NOMO-1 (cell line): ENCODE results near the gene VWA8.
"Not testable (repeated sequence)": the region's sequence is repeated elsewhere in the genome, so short reads cannot be mapped to it uniquely, and the experiment has no call there.

Experiments used
- DNase-seq, 2 experiments: peaks; one replicate each; lab custom pipeline; 2025; ENCODE audit not compliant: unreplicated experiment in 2 of 2; lab: John Stamatoyannopoulos, UW

Gene VWA8

GRCh38 chr13:41652735-41653361 is 308.1 kb downstream of the VWA8 start:
- peak in 1 of 2 experiments; percentile 59 for DNase-seq

- peak; percentile 7 to 21 for DNase-seq
Measured at GRCh38 chr13:41651413-41652058, 309.4 kb downstream of the VWA8 start.

DNA sequence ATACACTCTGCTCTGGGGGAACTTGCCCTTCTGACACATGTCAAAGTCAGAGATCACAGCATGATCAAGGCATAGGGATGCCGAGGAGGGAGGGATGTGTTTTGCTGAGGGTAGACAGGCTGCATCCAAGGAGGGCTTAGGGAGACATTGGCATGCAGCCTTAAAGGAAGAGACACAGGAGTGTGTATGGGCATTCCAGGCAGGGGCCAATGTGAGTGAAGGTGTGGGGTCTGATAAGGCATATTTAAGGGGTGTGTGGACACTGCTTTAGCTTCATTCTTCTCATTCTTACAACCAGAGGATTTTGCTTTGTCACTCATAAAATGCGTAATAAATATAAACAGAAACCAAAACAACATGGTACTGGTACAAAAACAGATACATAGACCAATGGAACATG is 310.2 kb downstream of the VWA8 start:
- DNase-seq = no peak

- no peak for DNase-seq
Measured at GRCh38 chr13:41649659-41650058, 311.2 kb downstream of the VWA8 start.

GRCh38 chr13:41648314-41648935 is 312.5 kb downstream of the VWA8 start:
- DNase-seq = no peak

DNA sequence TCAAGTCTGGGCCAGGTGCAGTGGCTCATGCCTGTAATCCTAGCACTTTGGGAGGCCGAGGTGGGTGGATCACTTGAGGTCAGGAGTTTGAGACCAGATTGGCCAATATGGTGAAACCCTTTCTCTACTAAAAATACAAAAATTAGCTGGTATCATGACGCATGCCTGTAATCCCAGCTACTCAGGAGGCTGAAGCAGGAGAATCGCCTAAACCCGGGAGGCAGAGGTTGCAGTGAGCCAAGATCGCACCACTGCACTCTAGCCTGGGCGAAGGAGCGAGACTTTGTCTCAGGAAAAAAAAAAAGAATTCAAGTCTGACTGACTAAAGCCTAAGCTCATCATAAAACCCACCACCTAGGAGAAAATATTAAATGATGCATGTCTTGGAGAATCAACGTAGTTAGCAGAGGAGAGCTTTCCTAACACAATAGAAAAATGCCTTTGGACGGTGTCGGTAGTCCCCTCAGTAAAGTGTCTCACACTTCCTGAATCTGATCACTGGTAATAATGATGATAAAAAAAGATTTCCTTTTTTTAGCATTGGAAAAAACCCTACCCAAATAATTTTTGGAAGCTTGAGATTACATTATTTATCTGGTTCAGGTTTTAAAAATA is 313.1 kb downstream of the VWA8 start:
- not testable (repeated sequence) for DNase-seq

- peak; percentile 40 to 63 for DNase-seq
Measured at GRCh38 chr13:41645331-41645730, 315.6 kb downstream of the VWA8 start.

DNA sequence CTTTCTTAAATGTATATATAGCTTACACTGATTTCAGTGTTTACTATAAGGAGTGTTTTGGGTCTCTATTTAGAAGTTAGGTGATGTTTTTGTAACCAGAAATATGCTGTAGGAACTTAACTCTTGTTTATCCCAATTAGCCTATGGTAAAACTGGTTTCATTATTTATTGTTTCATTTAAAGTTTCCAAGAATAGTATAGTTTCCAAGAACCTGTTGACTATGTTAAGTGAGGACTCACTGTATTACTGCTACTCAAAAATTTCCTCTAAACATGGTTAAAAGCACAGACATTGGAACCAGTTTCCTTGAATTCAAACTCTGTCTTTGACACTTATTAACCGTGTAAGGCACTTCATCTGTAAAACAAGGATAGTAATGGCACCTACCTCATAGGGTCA is 316.2 kb downstream of the VWA8 start:
- no peak for DNase-seq

DNA sequence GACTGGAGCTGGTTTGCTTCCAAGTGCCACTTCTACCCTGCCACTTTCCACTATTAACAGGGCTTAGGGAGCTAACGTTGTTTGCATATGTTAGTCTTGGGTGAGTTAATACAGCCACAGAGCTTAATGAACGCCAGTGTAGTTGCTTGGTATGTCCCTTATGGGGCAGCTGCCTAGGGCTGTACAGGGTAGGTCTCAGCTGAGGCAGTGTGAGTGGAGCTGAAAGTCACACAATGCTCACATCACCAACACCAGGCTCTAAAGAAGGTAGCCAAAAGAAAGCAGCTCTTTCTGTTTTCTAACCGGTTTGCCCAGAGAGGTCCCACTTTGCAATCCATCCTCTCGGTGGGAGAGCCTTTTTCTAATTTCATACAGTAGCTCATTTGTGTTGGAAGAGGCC is 317.4 kb downstream of the VWA8 start:
- no peak for DNase-seq

GRCh38 chr13:41641961-41642360 is 318.9 kb downstream of the VWA8 start:
- no peak for DNase-seq

DNA sequence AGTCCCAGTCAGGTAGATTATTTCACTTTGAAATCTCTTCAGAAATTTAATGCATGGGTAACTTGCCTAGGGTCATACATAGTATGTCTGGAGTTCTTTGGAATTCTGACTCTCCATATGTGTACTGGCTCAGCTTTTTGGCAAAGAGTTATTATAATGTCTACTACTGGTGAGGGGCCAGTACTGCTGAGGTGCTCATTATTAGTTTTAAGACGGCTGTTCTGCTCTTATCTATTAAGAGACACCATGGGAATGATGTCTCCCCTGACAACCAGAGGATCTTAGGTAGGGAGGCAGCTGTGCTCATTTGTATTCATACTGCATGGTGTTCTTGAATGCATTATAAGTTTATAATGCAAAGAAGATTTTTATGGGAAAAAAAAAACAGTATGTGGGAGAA is 319.5 kb downstream of the VWA8 start:
- DNase-seq = no peak

- peak; percentile 12 to 46 for DNase-seq
Measured at GRCh38 chr13:41639955-41640780, 320.7 kb downstream of the VWA8 start.

DNA sequence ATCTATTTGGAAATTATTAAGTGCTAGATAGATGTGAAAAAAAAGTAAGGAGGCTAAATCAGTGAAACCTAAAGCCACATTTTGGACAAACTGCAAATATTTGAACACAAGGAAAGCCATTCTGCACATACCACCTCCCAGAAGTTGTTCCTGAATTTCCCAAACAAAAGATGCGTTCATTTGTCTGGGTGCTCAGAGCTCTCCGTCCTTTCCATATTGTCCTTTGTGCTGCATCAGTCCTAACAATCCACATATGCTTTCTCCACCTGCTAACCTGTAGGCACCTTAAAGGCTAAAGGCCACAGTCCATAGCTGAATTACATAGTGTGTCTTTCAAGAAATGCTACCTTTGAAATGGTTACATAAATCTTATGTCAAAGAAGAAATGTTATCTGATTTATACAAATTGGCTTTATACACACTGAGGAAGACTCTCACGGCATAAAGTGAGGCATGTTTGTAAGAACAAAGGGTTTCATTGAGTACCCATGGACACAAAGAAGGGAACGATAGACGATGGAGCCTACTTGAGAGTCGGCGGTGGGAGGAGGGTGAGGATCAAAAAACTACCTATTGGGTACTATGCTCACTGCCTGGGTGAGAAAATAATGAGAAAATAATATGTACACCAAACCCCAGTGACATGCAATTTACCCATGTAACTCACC is 321.5 kb downstream of the VWA8 start:
- DNase-seq = no peak

GRCh38 chr13:41637586-41637985 is 323.3 kb downstream of the VWA8 start:
- DNase-seq = no peak

GRCh38 chr13:41637032-41637431 is 323.9 kb downstream of the VWA8 start:
- not testable (repeated sequence) for DNase-seq

- DNase-seq = not testable (repeated sequence)
Measured at GRCh38 chr13:41636590-41636989, 324.3 kb downstream of the VWA8 start.

GRCh38 chr13:41634407-41634806 is 326.5 kb downstream of the VWA8 start:
- DNase-seq = no peak

GRCh38 chr13:41633776-41634175 is 327.1 kb downstream of the VWA8 start:
- peak in 1 of 2 experiments; percentile 17 for DNase-seq

GRCh38 chr13:41631296-41631965 is 329.5 kb downstream of the VWA8 start:
- no peak for DNase-seq

DNA sequence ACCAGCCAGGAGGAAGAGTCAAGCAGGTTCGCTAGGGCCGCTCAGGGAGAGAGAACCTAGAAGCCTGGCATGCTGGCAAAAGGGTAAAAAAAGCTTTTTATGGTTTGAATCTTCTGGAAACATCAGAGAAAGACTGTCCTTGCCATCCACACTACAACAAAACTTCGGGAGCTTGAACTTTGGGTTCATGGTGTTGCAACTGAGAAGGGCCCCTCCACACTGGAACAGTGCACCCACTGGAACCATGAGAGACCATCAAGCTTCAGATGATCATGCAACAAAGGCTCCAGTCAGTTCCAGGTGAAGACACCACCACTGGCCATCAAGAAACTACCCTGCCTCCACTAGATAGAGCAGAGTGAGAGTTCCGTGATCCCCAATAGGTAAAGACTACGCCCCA is 333.5 kb downstream of the VWA8 start:
- DNase-seq = no peak
